ENCODE data around the gene NDUFA13.
"Not testable (repeated sequence)": the region's sequence is repeated elsewhere in the genome, so short reads cannot be mapped to it uniquely, and the experiment has no call there.

NDUFA13 gene

DNA sequence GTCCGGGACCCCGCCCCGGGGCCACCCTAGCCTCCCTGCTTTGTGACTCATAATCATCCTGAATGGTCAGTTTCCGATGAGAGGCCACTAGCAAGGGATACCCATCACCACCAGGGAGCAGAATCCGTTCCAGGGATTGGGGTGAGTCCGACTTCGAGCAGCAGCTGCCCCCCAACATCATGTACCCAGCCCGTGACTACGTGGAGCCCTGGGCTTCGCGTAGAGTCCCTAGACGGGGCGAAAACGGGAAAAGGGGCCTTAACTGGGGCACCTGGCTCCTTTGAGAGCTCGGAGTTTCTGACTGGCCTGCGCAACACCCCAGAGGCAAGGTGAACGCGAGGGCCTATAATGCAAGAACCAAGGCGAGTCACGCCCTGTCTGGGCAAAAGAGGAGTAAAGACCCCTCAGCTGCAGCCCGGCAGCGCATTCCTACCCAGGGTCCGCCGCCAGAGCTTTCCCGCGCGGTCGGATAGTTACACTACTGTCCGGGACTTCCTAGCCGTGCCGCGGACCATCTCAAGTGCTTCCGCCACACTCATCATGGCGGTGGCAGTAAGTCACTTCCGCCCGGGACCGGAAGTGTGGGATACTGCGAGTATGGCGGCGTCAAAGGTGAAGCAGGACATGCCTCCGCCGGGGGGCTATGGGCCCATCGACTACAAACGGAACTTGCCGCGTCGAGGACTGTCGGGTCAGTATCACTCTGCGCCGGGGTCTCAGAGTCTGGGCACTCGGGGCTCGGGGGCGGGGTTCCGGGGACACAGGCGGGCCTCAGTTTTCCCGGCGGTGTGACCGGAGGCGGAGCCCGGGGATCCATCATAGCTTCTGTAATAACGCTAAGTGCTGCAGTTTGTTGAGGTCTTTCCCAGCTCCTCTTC, at the start of gene NDUFA13:
Gene NDUFA13 (plus strand): TSS at position 584 of the 878 bp plus-strand sequence. CDS start 14 bp downstream, at position 598.
- DNase-seq (ENCODE audit: low spot score) = peak; percentile 93

- no peak for DNase-seq (ENCODE audit: low spot score)
These were observed 47.5 kb upstream of the NDUFA13 start for GRCh38 chr19:19468424-19469050.

GRCh38 chr19:19470579-19470978, 45.4 kb upstream of the NDUFA13 start:
- DNase-seq (ENCODE audit: low spot score) = no peak

DNA sequence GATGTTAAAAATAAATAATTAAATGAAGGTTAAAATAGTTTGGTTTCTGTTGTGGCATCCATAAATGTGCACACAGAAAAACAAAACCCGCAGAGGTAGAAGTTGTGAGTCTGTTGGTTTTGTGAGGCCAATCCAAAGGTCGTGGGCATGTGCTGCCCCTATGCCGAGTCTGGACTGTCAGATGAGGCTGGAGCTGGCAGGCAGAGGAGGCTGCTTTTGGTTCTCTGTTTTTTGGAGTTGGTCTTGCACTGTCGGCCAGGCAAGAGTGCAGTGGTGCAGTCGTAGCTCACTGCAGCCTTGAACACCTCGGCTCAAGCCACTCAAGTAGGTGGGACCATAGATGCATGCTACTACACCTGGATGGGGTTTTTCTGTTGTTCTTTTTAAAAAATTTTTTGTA, 44.3 kb upstream of the NDUFA13 start:
- DNase-seq (ENCODE audit: low spot score) = no peak

DNA sequence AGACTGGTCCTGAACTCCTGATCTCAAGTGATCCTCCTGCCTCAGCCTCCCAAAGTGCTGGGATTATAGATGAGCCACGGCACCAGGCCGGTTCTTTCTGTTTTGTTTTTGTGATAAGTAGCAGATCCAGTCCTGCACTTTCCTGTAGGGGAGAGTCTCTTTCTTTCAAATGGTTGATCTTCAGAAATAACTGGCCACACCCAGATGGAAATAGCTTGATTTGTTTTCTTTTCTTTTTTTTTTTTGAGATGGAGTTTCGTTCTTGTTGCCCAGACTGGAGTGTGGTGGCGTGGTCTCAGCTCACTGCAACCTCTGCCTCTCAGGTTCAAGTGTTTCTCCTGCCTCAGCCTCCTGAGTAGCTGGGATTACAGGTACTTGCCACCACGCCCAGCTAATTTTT, 43.9 kb upstream of the NDUFA13 start:
- not testable (repeated sequence) for DNase-seq (ENCODE audit: low spot score)

DNA sequence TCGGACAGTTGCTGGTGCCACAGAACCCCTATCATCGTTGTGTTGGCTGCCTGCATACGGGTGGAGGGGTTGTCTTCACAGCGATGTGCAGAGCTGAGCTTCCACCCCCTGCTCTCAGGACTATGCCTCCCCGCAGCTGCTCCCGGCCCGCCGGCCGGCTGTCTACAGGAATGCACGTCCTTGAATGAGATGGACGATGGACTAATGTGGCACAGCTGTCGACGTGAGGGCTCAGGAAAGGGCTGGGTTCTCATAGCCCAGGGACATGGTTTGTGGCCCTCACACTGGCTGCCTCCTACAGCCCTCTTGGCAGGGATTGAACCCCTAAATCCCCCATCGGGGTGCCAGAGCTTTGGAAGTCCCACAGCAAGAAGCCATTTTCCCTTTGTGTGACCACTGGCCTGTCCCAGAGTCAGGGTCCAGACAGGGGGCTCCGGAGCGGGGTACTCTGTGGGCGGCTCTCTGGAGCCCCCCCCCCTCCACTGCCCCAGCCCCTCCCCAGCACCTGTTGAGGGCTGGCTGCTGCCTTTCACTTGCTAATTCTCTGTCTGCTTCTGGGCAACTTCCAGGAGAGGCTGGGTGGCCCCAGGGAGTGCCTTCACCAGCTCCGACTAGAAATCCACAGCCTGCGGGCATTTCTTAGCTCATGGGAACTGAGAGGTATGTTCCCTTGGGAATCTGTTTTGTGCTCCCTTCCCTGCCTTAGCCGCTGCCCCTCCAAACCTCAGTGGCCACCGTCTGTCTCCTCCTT, 40.8 kb upstream of the NDUFA13 start:
- DNase-seq (ENCODE audit: low spot score) = no peak

DNA sequence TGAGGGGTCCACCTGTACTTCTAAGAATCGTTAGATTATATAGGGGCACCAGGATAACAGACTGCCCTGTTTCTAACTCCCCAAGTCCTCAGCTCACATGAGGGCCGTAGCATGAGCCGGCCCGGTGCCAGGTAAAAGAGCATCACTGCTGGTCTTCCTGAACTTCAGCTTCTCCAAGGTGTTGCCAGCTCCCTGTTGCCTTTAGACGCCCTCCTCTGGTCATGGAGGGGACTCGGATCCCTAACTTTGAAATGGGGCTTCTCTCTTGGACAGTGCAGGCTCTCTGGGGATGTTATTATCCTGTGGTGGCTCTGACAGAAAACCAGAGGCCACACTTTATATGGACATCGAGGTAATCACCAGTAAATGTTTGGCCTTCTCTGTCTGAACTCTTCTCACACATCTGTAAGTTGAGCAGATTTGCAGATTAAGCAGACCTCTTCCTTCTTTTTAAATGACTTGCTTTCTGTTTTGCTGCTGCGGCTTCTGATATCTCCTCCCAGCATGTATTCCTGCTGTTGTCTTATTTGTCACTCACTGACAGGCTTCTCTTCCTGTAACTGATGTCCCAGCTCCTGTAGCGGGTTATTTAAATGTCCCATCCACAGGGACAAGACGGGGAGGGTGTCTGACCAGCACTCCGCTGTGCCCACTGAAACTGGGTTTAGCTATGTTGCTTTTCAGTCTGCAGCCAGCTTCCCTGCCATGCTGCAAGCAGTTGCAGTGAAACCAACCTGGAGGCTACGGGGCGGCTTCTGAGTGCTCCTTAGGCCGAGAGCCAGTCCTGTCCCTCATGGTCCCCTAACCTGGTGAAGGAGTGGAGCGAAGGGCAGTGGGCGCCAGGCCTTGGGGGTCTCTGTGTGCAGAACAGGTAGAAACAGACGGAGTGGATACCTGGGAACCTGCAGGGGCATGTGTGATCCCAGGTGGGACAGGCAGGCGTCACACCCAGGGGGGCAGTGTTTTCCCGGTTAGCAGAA, 39.9 kb upstream of the NDUFA13 start:
- DNase-seq (ENCODE audit: low spot score) = peak; percentile 17

DNA sequence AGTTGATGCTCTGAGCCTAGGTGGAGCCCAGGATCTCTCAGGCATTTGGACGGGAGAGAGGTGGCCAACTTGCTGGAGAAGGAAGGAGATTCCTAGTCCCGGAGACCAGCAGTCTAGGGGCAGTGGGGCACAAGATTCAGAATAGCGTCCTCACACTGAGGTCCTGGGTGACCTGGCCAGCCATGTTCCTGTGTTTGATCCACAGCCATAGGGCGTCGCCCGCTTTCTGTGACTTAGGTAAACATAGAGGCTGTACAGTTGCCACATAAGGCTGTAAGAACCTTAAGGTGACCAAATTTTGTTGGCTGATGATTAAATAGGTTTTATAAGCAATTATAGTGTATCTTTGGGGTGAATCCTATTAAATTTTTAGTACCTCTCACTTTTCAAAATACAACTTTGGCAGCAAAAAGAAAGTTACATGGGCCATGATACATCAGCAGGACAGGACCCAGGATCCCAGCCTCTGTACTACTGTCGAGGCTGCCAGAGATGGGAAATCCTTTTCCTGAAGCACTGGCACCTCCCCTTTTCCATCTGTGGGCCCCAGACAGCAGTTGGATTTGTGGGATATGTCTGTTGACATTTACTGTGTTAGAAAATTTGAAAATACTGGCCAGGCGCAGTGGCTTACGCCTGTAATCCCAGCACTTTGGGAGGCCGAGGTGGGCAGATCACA, 38.2 kb upstream of the NDUFA13 start:
- no peak for DNase-seq (ENCODE audit: low spot score)

DNA sequence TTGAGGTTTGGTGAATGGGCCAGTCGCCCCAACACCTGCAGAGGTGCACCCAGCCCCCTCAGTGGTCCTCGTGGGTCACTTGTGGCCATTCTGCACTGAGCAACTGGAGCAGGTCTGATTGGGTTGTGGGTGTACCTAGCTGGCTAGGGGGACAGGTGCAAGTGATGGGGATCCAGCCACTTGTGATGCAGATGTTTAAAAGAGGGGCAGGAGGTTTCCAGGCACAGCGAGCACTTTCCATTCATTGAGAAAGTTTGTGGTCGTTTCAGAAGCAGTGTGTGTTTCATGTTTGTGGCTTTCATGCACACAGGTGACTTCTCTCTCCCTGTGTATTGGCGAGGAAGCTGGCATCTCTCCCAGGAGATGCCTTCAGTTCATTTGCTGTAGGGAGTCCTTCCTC, 35.3 kb upstream of the NDUFA13 start:
- peak; percentile 22 for DNase-seq (ENCODE audit: low spot score)

GRCh38 chr19:19482809-19483596, 33.0 kb upstream of the NDUFA13 start:
- DNase-seq (ENCODE audit: low spot score) = no peak

GRCh38 chr19:19485161-19485997, 30.6 kb upstream of the NDUFA13 start:
- peak; percentile 33 for DNase-seq (ENCODE audit: low spot score)

DNA sequence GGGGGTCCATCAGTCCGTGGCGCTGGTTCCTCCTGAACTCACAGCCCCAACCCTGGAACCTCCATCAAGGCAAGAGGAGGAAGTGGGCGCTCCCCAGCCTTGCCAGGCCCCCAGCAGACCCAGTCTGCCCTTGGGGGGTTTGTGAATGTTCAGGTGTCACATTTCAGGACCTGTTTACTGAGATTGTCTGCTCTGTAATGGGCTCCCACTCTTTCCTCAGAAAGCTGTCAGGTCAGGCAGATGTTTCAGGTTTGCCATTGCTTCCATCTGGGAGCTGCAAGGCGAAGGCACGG, 30.1 kb upstream of the NDUFA13 start:
- DNase-seq (ENCODE audit: low spot score) = no peak

DNA sequence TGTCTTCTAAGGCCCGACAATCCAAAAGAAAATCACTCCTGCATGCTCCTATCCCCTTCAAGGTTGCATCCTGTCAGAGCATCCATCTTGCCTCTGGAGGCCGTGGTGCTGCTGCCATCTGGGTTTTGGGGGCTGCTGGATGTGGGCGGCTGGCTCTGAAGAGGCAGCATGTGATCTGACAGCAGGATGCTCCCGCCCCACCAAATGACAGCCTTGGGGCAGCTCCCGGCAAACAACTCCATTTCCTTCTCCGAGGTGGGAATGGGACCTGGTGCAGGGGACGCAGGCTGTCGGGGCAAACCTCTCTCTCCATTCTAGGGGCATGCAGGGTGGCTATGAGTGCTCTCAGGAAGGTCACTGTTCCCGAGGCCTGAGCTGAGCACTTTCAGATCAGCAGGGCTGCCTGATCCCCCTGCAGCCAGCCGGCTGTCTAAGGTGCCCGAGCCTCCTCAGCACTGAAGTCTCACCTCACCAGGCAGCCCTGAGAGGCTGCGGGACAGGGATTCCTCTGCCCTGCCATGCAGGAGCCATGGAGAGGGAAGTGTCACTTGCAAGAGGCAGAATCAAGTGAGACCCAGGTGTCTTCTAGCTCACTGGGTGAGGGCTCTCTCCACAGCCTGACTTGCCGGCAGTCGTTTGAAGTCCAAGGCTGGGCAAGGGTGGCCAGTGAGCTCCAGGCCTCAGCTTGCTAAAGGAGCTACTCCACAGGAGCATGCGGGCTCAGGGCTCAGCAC, 29.5 kb upstream of the NDUFA13 start:
- DNase-seq (ENCODE audit: low spot score) = no peak

DNA sequence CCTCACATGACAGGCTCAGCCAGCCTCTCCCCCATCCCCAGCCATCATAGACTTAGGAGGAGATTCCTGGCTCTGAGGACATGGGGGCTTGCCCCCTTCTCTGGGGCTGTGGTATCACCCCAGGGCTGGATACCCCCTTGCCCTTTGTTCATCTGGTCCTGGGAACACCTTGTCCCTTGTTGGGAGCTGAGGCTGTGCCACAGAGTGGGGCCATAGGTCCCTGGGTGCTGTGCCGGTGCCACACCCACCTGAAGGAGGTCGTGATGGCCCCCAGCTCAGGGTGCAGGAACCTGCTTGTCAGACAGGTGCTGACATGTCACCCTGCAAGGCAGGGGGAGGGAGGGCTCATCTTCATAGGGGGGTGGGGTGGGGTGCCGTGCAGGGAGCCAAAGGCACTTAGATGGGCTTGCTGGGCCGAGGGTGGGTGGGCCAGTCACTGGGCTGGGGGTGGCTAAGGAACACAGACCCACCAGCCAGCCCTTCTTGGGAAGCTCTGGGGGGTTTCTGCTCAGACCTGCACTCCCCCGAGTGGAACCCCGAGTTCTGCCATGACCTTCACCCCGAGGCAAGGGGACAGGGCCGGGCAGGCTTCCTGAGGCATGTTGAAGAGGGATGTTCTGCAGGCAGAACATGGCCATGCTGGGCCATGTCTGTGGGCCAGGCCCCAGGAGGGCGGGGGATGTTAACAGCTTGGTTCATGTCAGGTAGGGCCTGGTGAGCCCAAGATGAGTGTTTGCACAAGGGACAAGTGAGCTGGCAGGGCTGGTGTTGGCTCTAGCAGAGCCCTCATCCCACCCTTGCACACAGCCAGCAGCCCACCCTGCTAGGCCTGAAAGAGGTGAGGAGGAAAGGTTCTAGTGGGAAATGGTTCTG, 28.7 kb upstream of the NDUFA13 start:
- no peak for DNase-seq (ENCODE audit: low spot score)

- DNase-seq (ENCODE audit: low spot score) = peak; percentile 78
These were observed 27.8 kb upstream of the NDUFA13 start for GRCh38 chr19:19487950-19488874.

DNA sequence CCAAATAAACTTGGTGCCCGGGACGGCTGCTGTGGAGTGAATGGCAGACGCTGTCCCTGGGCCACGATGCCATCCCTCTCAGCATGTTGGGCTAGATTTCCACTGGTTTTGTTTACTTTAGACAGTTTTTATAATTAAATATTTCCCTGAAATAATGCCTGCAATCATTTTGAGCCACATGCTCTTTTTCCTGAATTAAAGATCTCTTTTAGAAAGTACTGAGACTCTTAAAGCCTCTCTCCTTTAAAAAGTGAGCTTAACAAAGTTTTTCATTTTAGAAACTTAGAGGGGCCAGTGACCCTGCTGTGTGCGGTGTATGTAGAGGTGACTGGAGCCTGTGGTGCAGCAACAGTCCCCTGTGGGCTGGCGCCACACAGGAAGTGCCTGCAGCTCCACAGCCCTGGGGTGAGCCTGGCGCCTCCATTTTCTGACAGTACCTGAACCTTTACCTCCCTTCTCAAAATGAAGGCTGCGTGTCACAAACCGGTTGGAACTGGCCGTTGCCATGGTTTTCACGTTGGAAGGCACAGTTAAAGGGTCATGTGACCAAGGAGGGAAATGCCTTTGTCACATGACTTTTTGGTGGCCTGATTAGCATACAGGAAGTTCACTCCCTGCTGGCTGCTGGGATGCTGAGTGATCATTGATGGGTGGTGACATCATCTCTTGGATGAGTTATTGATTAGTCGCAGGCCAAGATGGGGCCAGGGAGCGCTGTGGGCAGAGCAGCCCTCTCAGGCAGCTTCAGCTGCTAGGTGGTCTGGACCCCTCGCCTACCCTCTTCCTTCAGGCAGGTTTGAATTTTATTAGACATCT, 26.9 kb upstream of the NDUFA13 start:
- peak; percentile 98 for DNase-seq (ENCODE audit: low spot score)

All from kidney tubule cell (primary cell).